ENCODE results near the gene PSG5.
"Not testable (repeated sequence)": the region's sequence is repeated elsewhere in the genome, so short reads cannot be mapped to it uniquely, and the experiment has no call there.

The PSG5 gene

DNA sequence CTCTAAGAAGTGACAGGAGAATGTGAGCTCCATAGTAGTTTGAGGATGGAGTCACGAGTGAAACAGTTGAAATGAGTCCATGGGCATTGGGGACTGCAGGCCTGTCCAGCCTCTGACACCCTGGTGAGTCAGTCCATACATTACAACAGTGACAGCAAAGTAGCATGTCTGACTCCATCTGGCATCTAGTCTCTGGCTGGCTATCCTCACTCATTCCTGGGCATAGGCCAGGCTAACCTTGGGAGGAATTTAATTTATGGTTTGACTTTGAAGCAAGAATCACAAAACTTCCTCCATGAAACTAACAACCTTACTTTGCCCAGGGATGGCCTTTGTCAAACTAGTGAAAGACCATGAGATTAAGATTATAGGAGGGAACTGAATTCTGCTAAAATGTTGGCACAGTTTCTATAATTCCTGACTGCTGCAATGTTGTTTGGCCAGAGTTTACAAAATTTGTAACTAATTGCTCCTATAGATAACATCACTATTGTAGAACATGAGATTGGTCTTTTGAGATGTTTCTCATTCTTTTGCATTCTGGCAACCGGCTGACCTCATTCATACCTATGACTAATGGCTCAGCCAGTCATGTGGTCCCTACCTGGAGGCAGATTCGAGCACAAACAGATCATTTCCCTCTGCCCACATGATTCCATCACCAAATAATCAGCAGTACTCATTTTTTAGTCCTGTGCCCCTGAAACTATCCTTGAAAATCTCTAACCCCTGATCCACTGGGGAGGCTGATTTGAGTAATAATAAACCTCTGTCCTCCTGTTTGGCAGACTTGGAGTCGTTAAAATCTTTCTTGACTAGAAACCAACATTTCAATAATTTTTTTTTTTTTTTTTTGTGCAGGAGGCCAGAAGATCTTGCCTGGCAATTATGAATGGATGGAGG lies 4.2 kb downstream of the PSG5 start:
- DNase-seq (ENCODE audit: low spot score) = peak; percentile 81

DNA sequence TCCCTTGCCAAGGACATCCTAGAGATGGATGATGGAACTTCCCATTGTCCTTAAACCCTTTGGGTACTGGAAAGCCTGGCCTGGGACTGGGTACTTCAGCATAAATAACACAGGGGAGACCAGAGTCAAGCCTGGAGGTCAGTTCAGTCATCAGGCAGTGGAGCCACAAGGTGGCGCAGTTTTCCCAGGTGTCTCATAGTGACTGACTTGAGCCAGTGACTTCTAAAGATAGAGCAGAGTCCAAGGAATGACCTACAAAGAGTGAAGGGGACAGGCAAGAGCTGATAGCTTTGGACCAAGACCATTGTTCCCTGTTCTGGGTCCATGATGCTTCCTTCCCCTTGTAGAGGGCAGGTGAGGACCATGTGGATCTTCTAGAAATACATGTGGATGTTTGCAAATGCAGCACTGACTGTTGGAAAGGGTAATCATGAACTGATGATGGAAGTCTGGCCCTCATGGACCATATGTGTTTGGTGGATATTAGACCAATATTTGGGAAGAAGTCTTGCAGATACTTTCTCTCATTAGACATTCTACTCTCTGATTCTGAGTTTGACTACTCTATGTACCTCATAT lies 6.7 kb downstream of the PSG5 start:
- not testable (repeated sequence) for DNase-seq (ENCODE audit: low spot score)

DNA sequence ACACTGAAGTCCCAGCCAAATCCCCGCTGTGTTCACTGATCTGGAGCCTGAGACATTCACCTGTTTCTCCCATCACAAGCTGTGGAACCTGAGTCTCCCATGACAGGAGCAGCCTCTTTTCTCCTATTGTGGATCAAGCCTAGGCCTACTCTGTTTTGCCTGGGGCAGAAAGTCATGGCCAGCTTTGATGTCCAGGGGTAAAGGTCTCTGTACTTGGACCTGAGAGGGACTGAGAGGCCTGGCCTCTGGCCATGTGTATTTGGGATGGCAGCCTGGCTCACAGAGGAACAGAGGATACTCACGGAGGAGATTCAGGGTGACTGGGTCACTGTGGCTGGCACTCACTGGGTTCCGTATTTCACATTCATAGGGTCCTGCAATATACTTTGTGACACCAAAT lies 7.8 kb downstream of the PSG5 start:
- DNase-seq (ENCODE audit: low spot score) = not testable (repeated sequence)

DNA sequence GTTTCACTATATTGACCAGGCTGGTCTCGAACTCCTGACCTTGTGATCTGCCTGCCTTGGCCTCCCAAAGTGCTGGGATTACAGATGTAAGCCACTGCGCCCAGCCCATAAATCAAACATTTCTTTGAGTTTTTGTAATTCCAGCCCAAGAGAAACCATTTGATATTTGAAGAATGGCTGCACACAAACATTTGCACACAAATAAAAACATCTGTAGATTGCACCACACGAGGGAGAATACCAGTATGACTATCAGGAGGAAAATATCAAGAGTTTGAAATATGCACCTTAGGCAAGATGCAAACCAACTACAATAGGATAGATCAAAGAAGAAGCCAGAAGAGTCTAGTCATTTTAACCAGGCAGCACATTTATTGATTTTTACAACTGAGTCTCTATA lies 20.4 kb downstream of the PSG5 start:
- DNase-seq (ENCODE audit: low spot score) = not testable (repeated sequence)

DNA sequence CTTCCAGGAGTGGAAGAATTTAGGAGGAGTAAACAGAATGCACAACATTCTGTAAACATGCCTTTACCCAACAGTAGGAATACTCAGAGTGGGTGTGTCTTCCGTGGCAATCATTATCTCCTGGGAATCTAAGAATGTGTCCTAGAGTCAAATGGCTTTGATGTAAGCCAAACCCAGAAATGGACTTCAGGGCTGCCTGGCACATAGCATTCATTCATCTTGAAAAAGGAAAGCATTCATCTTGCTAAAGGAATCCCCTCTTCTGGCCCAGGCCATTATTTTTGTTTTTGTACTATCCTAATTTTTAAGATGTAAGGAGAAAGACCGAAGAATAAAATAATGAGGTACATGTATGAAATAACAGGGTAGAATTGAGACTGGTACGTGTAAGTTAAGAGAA lies 23.2 kb downstream of the PSG5 start:
- not testable (repeated sequence) for DNase-seq (ENCODE audit: low spot score)

DNA sequence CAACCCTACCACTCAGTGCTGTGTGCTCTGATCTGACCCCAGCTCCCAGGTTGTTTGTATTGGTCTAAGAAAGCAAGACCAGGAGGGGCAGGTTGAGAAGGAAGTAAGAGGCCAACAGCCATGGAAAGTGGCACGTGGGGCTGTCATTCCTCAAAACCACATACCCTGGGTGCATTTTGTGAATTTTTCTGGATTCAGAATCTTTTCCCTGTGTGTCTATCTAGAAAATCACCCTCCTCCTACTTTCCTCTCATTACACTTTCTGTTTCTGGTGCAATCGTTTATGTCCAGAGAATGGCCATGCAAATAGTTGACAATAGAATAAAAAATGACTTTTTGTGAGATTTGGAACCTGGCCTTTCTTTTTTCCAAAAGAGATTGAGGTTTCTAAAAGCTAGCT lies 24.1 kb downstream of the PSG5 start:
- not testable (repeated sequence) for DNase-seq (ENCODE audit: low spot score)

DNA sequence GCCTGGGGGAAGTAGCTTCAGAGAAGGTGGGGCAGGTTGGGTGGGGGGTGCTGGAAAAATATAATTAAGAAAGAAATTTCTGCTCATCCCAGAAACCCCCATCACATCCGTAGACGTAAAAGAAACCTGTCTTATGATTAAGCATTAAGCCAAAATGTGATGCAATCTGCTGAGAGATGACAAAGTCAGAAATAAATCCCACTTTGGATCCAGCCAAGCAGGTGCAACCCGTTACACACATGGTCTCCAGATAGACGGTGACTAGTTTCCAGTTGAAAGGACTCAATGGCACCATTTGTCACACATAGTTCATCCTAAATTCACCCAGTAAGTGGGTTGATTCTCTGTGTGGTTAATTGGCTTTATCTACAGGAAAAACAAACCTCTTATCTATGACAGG lies 34.1 kb downstream of the PSG5 start:
- DNase-seq (ENCODE audit: low spot score) = no peak

DNA sequence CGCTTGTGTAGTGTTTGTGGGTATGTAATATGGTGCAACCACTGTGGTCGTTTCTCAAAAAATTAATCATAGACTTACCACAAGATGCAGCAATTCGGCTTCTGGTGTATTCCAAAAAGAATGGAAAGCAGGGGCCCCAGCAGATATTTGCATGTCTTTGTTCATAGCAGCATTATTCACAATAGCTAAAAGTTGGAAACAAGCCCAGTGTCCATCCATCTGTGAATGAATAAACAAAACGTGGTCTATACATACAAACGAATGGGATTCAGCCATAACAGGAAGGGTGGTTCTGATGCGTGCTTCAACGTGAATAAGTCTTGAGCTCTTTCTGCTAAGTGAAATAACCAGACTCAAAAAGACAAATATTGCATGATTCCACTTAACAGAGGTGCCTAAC lies 36.5 kb downstream of the PSG5 start:
- not testable (repeated sequence) for DNase-seq (ENCODE audit: low spot score)

DNA sequence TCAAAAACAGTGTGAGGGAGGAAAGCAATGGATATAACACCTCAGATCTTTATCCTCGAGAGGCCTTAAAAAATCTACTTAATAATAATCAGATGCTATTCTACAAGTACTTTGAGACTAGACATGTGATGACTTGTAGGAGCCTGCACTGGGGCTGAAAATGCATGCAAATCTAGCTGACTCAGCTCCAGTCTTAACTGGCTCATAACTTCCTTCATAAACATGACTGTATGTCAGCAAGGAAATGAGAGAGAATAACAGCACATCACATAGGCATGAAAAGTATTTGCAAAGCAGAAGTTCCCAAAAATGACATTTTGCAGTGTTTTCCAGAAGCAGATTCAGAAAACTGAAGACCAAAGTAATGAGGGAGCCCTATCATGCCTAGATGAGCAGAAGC lies 38.1 kb downstream of the PSG5 start:
- DNase-seq (ENCODE audit: low spot score) = peak; percentile 35

DNA sequence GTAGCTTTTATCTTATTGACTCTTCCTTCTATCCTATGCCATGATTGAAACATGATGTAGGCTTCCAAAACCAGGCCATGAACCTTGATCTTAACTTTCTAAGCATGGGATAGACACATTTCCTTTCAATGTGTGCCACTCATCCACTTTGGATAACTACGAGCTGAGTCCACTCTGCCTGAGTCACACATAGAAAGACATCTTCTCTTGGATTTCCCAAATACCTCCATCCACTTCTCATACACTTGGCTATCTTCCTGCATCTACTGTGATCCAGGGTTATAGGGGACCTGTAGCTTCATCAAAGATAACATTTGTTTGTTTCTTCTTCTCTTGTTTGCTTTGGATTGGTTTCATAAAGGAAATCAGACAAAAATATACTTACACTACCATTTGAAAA lies 44.6 kb downstream of the PSG5 start:
- peak; percentile 36 for DNase-seq (ENCODE audit: low spot score)

DNA sequence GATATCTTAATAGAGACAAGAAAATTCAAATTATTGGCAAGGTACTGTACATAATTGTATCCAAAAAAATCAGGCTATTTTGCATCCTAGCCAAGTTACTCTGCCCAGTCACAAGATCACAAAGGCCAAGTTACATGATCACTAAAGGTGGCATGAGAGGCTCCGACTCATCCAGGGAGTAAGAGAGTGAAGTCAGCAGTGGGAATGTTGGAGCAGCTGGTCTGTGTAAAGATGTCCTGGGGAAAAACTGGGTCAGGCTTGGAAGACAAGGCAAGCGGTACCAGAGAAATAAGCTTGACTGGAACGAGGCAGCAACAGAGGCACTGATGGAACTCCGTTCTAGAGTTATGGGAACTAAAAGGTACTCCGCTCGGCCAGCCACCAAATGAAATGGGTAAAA lies 53.6 kb downstream of the PSG5 start:
- DNase-seq (ENCODE audit: low spot score) = peak; percentile 38

DNA sequence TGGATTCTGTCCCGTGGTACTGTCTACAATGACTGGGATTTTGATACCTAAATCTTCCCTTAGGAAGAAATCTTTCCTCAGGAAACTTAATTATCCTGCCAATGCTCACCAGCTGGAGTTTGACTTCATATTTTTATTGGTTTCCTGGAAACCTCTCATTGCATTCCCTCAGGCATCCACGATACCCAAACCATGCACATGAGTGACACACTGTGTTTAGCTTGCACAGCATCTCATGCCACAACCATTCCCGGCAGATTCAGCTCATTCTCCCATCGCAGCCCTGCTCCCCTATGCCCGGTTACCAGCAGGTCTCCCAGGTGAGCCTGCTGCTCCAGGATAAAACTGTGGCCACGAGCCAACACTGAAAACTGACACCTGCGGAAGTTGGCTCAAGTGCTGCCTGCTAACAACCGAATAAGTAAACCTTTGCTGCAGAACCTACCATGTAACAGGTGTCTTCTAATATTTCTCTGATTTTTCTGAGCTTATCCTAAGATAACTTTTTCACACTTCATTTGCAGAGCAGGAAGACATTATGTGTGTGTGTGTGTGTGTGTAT lies 55.0 kb downstream of the PSG5 start:
- DNase-seq (ENCODE audit: low spot score) = not testable (repeated sequence)

DNA sequence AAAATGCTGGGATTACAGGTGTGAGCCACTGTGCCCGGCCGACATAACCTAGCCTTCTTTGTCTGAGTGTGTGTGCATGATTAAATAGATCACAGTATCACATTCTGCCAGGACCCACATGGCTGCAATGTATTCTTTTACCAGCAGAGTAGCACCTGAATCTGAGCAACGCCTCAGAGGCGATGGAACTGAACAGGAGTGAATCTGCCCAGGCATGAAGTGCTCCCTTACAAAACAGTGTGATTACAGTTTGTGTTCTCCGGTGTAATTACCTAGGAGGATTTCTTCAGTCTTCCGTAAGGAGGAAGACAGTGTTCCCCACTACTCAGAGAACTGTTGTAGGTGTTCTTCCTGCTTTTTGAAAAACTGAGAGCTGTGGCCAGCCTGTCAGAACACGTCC lies 57.1 kb downstream of the PSG5 start:
- DNase-seq (ENCODE audit: low spot score) = not testable (repeated sequence)

DNA sequence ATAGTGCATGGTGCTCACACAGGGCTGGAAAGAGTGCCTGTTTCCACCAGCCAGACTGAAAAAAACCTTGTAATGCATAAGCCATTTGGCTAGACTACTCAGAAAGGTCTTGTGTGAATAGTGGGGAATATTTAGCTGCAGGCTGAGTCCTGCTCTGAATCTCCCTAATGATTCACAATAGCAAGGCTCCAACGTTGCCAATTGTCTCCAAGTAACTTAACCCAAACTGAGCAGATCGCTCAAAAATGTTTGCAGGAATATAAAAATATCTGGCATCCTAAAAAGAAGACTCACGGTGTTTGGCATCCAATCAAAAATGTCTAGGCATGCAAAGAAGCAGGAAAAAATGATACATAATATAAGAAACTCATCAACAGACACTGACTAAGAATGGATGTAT lies 59.0 kb downstream of the PSG5 start:
- DNase-seq (ENCODE audit: low spot score) = peak; percentile 65

DNA sequence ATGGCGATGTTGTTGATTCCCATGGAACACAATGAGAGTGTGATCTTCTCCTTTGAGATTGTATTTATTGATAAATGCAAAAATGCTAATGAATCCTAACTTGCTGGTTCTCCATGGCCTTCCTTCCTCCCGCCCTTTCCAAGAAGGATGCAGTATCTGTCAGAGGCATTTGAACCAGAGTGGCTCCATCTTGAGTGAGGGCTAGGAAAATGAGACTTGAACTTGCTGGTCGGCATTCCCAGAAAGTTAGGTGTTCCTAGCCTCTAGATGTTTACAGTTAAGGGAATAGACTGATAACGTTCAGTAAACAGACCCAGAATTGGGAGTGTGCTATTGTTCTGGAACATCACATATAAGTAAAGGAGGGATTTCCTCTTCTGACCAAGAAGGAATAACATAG lies 59.6 kb downstream of the PSG5 start:
- DNase-seq (ENCODE audit: low spot score) = no peak

DNA sequence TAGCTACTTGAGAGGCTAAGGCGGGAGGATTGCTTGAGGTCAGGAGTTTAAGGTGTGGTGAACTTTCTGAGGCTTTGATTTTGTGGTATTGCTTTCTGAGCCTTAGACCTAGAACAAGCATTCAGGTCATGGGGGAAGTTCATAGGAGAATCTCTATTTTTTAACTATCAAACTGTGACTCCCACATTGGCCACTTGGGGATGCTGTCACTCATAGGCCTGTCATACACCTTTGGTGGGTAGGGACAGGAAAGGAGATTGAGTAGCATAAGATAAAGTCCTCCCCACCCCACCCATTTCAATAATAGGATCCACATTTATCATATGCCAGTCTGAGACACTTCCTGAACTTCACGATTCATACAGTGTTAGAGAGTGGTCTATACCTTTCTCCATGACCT lies 62.0 kb downstream of the PSG5 start:
- DNase-seq (ENCODE audit: low spot score) = no peak

DNA sequence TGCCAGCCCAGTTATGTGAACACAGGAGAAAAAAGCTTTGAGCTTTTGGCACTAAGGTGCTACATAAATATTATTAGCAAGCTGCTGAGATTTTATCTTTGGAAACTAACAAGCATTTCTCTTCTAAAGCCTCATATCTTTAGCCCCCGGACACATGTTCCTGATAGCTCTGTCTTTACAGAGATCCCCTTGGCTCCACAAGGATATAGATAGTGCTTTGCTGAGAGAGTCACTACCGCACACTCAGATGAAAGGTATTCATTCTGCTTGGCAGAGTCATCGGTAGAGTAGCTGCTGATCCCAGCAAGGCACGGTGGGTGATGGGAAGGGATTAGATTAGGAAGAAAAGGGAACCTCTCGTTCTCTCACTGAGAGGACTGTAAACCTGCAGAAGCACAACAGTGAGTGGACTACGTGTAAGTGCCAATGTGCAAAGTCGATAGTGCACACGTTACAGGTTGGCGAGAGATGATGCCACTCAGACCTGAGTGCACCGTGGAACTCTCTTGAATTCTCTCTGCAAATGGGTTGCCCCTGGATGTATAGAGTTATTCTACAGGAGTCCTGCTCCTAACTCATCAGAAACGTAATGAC lies 65.8 kb downstream of the PSG5 start:
- DNase-seq (ENCODE audit: low spot score) = peak; percentile 64

DNA sequence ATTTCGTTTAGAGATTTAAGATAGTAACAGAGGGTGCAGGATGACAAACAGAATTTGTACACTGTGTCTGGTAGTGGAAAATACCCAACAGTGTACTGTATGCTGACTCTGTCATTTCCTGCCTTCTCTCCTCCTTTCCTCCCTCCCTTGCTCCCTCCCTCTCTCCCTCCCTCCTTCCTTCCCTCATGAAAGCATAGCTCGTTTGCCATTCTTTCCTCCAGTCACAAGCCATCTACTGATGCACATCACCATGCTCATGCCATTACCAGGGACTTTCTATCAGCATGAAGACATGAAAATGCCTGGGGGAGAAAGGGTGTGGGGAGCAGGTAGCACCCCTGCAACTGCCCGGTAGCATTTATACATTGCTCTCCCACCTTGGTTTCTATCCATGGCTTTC lies 66.8 kb downstream of the PSG5 start:
- not testable (repeated sequence) for DNase-seq (ENCODE audit: low spot score)

All from AG08395 (cell line).